Gastroesophageal sphincter (tissue), 4 donors: ENCODE data around the gene SPI1. TPM values are rescaled to one million over a fixed set of nuclear protein-coding genes. Genes with fewer than 3 reads are reported as not detected.

Experiments used
- ATAC-seq: fragments of 150-250 bp; one replicate; pipeline ENCODE4 v1.9.1; 2016; ENCODE audit warnings: mild to moderate bottlenecking, moderate library complexity
- H3K27ac ChIP-seq, 4 donors: fragments of 200-600 bp; sonication (generic) in 3 of 4; 1 replicate in 3 of 4; 2 replicates in 1 of 4; pipeline ENCODE4 v1.5.1; 2016 to 2019
- H3K27me3 ChIP-seq: fragments of 200-600 bp; sonication (generic); one replicate; pipeline ENCODE4 v1.5.1; 2019
- H3K36me3 ChIP-seq, 2 donors: fragments of 200-600 bp; sonication (generic); one replicate each; pipeline ENCODE4 v1.5.1; 2019; ENCODE audit warnings: control low read depth in 1 of 2
- H3K4me1 ChIP-seq, 3 donors: fragments of 200-600 bp; sonication (generic); 1 replicate in 2 of 3; 2 replicates in 1 of 3; pipeline ENCODE4 v1.5.1; 2016 to 2019; ENCODE audit warnings: control low read depth in 2 of 3
- H3K4me3 ChIP-seq, 2 donors: fragments of 200-600 bp; sonication (generic); one replicate each; pipeline ENCODE4 v1.5.1; 2019; ENCODE audit warnings: mild to moderate bottlenecking in 1 of 2, moderate library complexity in 1 of 2
- H3K9me3 ChIP-seq, 3 donors: fragments of 200-600 bp; sonication (generic); one replicate each; pipeline ENCODE4 v1.5.1; 2017 to 2019; ENCODE audit warnings: control low read depth in 2 of 3
- EP300 ChIP-seq: sonication (generic); formaldehyde crosslinking; IDR thresholded peaks from one replicate; pipeline ENCODE4 v1.6.1; 2017; ENCODE audit warnings: antibody characterized with exemption, mild to moderate bottlenecking
- POLR2A ChIP-seq, 2 donors: fragments of 450-650 bp; IDR thresholded peaks; one replicate each; pipeline ENCODE4 v1.6.1; 2017; ENCODE audit warnings: antibody characterized with exemption in 2 of 2, mild to moderate bottlenecking in 2 of 2, moderate library complexity in 1 of 2
- POLR2AphosphoS5 ChIP-seq: sonication (generic); formaldehyde crosslinking; IDR thresholded peaks from one replicate; pipeline ENCODE4 v1.6.1; 2017; ENCODE audit warnings: antibody characterized with exemption
- WGBS, 2 donors: methylation state at CpG; one replicate each; pipeline ENCODE4 v1.1.5; 2018; ENCODE audit warnings: low coverage in 1 of 2; 5-methylcytosine and 5-hydroxymethylcytosine counted together
- total RNA-seq, 4 donors: library from RNA; depleted of rRNA; stranded (reverse); fragments of >200 nt; gene quantifications; one replicate each; pipeline ENCODE4 v1.1.0, GENCODE V29; 2016
- TF ChIP-seq, protein P1 (sequence below), 4 experiments: fragments of 200-600 bp in 2 of 4; fragments of 450-650 bp in 2 of 4; sonication (generic) in 1 of 4; IDR thresholded peaks; one replicate each; pipeline ENCODE4 v1.5.1; 2017 to 2019; ENCODE audit warnings: antibody characterized with exemption in 4 of 4, mild to moderate bottlenecking in 2 of 4, moderate library complexity in 2 of 4

The SPI1 gene
- total RNA-seq, 4 donors from 2014 or later: 4.2 to 32.4 (median 14.7) TPM

DNA sequence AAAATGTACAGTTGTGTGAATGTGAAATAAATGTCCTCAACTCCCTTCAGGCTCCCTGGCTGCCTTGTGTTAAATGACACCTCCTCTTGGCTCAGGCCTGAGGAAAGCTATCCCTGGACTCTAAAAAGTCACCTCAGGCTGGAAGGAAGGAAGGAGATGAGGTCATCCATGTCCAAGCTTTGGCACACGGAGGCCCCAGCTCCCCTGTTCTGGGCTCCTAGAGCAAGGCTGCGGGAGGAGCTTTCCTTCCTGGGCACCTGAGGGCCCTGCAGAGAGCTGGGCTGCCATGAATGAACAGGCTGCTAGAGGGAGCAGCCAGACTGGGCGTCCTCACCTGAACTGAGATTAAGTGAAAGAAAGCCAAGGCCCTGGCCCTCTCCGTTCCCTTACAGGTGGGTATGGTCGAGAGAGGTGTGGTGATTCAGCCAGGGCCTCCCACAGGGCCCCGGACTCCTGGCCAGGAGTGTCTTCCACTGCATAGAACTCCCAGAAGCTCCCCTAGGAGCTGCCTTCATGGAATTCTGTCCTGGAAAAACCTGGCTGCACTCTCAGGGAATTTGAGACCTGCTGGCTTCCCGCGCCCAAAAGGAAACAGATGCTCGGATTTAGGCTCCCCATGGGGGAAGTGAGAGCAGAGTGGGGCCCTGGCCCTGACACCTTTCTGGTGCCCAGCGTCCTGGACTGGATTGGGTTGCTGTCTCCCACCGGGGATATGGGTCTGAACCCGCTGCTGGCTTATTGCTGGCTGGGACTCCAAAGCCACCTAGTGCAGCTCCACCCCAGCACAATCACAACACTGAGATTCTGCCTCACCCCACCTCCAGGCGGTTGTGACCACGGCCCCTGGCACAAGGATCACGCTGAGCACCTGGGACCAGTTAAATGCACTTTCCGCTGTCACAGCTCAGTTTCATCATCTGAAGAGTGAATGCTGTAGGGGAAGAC is 48.1 kb downstream of the SPI1 start:
- TF ChIP-seq, protein P1, sequence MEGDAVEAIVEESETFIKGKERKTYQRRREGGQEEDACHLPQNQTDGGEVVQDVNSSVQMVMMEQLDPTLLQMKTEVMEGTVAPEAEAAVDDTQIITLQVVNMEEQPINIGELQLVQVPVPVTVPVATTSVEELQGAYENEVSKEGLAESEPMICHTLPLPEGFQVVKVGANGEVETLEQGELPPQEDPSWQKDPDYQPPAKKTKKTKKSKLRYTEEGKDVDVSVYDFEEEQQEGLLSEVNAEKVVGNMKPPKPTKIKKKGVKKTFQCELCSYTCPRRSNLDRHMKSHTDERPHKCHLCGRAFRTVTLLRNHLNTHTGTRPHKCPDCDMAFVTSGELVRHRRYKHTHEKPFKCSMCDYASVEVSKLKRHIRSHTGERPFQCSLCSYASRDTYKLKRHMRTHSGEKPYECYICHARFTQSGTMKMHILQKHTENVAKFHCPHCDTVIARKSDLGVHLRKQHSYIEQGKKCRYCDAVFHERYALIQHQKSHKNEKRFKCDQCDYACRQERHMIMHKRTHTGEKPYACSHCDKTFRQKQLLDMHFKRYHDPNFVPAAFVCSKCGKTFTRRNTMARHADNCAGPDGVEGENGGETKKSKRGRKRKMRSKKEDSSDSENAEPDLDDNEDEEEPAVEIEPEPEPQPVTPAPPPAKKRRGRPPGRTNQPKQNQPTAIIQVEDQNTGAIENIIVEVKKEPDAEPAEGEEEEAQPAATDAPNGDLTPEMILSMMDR (IDR thresholded peaks at IDR 0.05): no peak
- TF ChIP-seq EP300 (no peak), POLR2AphosphoS5 (no peak), POLR2A (IDR thresholded peaks at IDR 0.05) (no peak)
- 0 to 83% methylated on average over 1 of the region's 16 CpGs for WGBS, 2 donors
- Histone ChIP-seq H3K27ac (peak overlapping the region in 3 of 4 donors; percentile 42 to 68 (median 60)), H3K4me1 (peaks cover 0 to 23% (median 12%) of the 10 kb centered on the region in 3 donors), H3K36me3 (peaks cover 0 to 8% of the 10 kb centered on the region in 2 donors), H3K9me3 (no peaks in the 10 kb centered on the region), H3K4me3 (no peak overlapping the region), H3K27me3 (no peaks in the 10 kb centered on the region)
- ATAC-seq: peak; percentile 54

- peaks cover 0 to 23% (median 12%) of the 10 kb centered on the region in 3 donors for H3K4me1 ChIP-seq
- no peaks in the 10 kb centered on the region for H3K27me3 ChIP-seq
- no peak overlapping the region for H3K4me3 ChIP-seq
- ATAC-seq: no peak
- peak overlapping the region in 3 of 4 donors; percentile 42 to 68 (median 60) for H3K27ac ChIP-seq
- peaks cover 0 to 8% of the 10 kb centered on the region in 2 donors for H3K36me3 ChIP-seq
- WGBS, 2 donors: 20 to 39% methylated on average over 2 to 5 of the region's 12 CpGs
- H3K9me3 ChIP-seq: no peaks in the 10 kb centered on the region
- TF ChIP-seq POLR2AphosphoS5 (no peak), POLR2A (IDR thresholded peaks at IDR 0.05) (no peak), EP300 (no peak)
- TF ChIP-seq, protein P1 (IDR thresholded peaks at IDR 0.05): no peak
These were observed 48.8 kb downstream of the SPI1 start for GRCh38 chr11:47329431-47329986.

- Histone ChIP-seq H3K4me1 (peaks cover 0 to 23% (median 12%) of the 10 kb centered on the region in 3 donors), H3K9me3 (no peaks in the 10 kb centered on the region), H3K27me3 (no peaks in the 10 kb centered on the region), H3K4me3 (no peak overlapping the region), H3K36me3 (peaks cover 0 to 8% of the 10 kb centered on the region in 2 donors), H3K27ac (peak overlapping the region in 1 of 4 donors; percentile 68)
- ATAC-seq: no peak
- 60 to 100% methylated on average over 1 to 5 of the region's 29 CpGs for WGBS, 2 donors
- no peak for TF ChIP-seq POLR2A (IDR thresholded peaks at IDR 0.05)
These were observed 49.6 kb downstream of the SPI1 start for GRCh38 chr11:47328449-47329390.

- no peak for TF ChIP-seq POLR2AphosphoS5
- no peak for TF ChIP-seq POLR2A (IDR thresholded peaks at IDR 0.05)
- no peak for TF ChIP-seq EP300
- TF ChIP-seq, protein P1 (IDR thresholded peaks at IDR 0.05): no peak
- Histone ChIP-seq H3K4me1 (peaks cover 0 to 23% (median 12%) of the 10 kb centered on the region in 3 donors), H3K27me3 (no peaks in the 10 kb centered on the region), H3K36me3 (peaks cover 0 to 8% of the 10 kb centered on the region in 2 donors), H3K4me3 (no peak overlapping the region), H3K9me3 (no peaks in the 10 kb centered on the region), H3K27ac (no peak overlapping the region)
- no peak for ATAC-seq
- WGBS, 2 donors: 70% methylated on average over 2 of the region's 5 CpGs; no CpG with 5 or more reads in 1 of the 2 donors
These were observed 50.4 kb downstream of the SPI1 start for GRCh38 chr11:47327949-47328348.
